Uterus (tissue), 2 donors: ENCODE data around the gene ITGA2B.

ENCODE experiments used
- POLR2A ChIP-seq, 2 donors: fragments of 450-650 bp; IDR thresholded peaks; one replicate each; pipeline ENCODE4 v1.6.1; 2016; ENCODE audit warnings: antibody characterized with exemption in 2 of 2, mild to moderate bottlenecking in 1 of 2, moderate library complexity in 1 of 2
- TF ChIP-seq, protein P1 (sequence below), 4 experiments: fragments of 200-600 bp in 2 of 4; fragments of 450-650 bp in 2 of 4; sonication (generic) in 2 of 4; IDR thresholded peaks; one replicate each; pipeline ENCODE4 v1.5.1; 2016 to 2019; ENCODE audit warnings: antibody characterized with exemption in 4 of 4, mild to moderate bottlenecking in 2 of 4, moderate library complexity in 1 of 4

- TF ChIP-seq POLR2A (IDR thresholded peaks at IDR 0.05), result no peak
- TF ChIP-seq, protein P1, sequence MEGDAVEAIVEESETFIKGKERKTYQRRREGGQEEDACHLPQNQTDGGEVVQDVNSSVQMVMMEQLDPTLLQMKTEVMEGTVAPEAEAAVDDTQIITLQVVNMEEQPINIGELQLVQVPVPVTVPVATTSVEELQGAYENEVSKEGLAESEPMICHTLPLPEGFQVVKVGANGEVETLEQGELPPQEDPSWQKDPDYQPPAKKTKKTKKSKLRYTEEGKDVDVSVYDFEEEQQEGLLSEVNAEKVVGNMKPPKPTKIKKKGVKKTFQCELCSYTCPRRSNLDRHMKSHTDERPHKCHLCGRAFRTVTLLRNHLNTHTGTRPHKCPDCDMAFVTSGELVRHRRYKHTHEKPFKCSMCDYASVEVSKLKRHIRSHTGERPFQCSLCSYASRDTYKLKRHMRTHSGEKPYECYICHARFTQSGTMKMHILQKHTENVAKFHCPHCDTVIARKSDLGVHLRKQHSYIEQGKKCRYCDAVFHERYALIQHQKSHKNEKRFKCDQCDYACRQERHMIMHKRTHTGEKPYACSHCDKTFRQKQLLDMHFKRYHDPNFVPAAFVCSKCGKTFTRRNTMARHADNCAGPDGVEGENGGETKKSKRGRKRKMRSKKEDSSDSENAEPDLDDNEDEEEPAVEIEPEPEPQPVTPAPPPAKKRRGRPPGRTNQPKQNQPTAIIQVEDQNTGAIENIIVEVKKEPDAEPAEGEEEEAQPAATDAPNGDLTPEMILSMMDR (IDR thresholded peaks at IDR 0.05), result no peak
Measured at GRCh38 chr17:44439168-44439567, 49.7 kb upstream of the ITGA2B start.
